Pons (tissue), 1 donor: ENCODE data around the gene PALM2AKAP2.
"Not testable (repeated sequence)": the region's sequence is repeated elsewhere in the genome, so short reads cannot be mapped to it uniquely, and the experiment has no call there.

Source experiments
- DNase-seq: peaks from one replicate; pipeline ENCODE4 v3.0.0-alpha.2; 2016; ENCODE audit warnings: low spot score

The PALM2AKAP2 gene

DNA sequence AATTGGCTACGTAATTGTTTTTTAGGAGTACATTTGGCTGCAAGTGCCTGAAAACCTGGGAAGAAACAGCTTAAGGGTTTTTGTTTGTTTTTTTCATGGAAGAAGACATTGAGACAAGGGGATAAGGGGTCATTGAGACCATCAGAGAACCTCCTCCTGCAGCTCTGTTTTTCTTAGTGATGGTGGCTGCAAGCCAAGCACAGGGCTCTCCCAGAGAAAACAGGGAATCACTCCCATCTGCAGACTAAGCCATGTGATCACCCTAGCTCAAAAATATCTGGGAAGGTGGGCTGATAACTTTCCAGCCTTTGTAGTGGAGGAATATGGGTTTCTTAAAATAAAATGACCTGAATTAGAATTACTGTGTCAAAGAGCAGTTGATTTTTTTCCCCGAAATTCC lies 25.1 kb downstream of the PALM2AKAP2 start:
- no peak for DNase-seq

DNA sequence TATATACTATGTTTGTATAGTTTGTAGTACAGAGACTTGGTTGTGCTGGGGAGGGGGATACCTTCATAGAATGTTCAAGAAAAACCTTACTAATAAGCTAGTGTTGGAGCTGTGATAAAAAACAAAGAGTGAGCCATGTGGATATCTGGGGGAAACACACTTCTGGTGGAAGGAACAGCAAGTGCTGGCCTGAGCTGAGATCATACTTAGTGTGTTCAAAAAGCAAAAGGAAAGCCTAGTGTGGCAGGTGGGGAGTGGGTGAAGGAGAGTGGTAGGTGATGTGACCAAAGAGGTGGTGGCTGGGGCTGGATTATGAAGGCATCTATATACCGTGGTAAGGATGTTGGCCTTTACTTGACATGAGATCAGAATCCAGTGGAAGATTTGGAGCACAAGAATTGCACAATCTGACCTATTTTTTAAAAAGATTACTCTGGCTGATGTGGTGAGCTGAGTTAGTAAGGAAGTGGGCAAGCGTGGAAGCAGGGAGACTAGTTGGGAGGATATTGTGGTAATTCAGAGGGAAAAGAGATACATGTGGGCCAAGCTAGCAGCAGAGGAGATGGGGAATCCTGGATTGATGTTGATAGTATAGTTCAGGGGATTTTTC lies 26.6 kb downstream of the PALM2AKAP2 start:
- DNase-seq, result no peak

DNA sequence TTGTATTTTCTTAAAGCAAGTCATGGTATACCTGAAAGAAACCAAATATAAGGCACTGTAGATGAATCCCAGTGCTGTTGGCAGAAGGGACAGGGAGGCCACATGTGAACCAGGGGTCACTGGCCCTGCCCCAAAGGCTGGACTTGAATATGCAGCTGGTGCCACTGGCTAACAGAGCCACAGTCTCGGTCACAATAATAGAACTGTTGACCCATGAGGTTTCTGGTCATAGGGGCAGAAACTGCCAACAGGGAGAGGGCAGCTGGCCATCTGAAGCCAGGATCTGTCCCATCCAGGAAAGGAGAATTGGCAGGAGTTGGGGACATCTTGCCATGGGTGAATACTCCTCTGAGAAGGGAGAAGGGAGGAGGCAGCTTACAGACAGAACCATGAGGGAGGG lies 31.9 kb downstream of the PALM2AKAP2 start:
- DNase-seq, result peak; percentile 52

GRCh38 chr9:109812331-109812730 lies 32.3 kb downstream of the PALM2AKAP2 start:
- DNase-seq, result no peak

DNA sequence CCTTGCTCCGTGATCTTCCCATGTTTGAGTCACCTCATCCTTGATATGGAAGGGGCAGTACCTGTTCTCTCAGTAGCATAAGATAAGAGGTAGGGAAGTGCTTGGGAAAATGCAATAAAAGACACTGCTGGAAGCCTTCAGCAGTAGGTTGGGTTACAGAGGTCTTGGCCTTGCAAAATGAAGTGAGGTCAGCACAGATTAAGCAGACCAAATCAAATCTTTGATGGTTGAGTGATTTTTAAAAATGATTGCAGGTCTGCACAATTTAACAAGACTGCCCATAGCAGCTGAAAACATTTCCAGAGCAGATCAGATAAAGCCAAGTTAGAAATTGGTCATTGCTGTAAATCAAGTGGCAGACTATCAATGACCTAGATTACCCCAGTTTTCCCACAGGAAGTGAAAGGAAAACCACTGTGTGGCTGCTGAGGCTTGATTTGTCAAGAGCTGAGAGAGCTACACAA lies 32.9 kb downstream of the PALM2AKAP2 start:
- no peak for DNase-seq

GRCh38 chr9:109813303-109813702 lies 33.3 kb downstream of the PALM2AKAP2 start:
- no peak for DNase-seq

DNA sequence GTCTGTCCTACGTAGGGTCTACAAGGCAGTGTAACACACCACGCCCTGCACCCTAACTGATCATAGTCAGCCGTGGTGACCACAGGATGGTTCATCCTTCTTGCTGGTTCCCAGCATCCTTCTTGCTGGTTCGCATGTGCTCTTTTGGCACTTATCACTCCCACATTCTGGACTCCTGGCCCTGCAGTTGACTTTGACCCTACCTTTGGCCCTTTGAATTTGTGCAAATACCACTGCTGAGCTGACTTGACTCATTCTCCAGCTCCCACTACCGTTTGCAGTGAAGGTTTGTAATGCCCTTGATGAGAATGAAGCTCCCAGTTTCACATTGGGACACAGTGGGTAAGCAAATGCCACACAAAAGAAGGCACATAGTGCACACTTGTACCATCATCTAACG lies 33.8 kb downstream of the PALM2AKAP2 start:
- DNase-seq, result no peak

DNA sequence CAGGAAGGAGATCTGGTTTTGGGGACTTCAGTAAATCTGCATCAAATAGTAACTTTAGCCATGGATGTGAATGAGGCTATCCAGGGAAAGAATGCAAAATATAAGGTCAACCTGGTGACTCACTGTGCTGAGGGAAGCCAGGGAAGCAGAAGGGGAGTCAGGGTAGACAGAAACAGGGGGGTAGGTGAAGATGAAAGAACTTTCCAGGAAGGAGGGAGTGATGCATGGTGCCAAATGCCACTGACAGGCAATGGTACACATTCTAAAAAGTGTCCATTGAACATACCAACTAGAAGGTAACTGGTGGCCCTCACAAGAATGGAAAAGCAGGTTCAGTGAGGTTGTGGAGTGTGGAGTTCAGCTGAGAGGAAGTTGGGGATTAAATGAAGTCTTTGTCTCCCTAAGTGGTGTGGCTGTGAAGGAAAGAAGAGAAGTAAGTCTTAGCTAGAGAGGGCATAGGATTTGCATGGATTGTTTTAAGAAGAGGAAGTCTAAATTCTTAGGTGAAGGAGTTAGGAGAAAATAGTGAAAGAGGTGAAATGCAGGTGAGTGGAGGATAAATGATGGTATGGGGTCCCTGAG lies 35.5 kb downstream of the PALM2AKAP2 start:
- no peak for DNase-seq

DNA sequence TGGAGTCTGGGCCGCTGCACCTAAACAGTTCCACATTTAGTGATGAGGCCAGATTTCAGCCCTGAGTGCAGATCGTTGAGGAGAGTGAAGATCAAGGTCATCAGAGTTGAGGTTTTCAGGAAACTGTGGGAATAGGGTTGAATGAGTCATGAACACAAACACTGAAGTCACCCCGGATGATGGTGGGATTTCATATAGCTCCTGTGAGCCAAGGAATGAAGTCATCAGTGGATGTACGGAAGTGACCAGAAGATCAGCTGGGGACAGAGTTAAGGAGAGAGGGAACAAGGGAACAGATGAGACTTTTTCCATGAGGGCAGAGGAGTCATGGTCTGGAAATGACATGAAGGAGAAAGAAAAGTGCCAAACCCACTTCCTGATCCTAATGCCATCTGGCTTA lies 36.5 kb downstream of the PALM2AKAP2 start:
- no peak for DNase-seq

DNA sequence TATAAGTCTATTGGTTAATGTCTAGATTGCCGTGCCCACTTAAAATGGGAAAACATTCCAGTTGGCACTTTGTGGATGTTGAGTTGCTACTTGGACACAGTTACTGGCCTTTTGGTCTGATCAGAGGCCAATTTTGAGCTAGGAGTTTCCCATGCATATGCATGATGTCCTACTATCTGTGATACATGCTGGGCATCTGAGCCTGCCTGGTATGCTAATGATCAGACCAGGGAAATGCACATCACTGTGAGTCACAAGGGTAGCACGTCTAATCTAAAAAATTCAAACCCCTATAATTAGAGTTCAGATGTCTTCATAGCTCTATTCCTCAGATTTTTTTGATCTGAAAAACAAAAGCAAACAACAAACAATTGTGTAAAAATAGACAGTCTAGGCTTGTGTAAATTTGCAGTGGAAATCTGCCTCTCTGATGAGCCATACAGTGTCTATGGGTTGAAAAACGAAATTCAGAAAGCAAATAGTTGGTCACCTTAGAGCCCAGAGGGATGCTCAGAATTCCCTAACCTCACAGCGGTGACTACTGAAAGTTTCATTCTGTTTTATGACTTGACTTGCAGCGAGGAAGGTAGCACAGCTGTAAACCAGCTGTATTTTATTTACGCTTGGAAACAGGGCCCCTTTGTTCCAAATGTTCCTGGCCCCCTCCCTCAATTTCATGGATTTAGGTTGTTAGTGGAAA lies 37.3 kb downstream of the PALM2AKAP2 start:
- peak; percentile 25 for DNase-seq

- peak; percentile 91 for DNase-seq
These were observed 38.0 kb downstream of the PALM2AKAP2 start for GRCh38 chr9:109817846-109818472.

DNA sequence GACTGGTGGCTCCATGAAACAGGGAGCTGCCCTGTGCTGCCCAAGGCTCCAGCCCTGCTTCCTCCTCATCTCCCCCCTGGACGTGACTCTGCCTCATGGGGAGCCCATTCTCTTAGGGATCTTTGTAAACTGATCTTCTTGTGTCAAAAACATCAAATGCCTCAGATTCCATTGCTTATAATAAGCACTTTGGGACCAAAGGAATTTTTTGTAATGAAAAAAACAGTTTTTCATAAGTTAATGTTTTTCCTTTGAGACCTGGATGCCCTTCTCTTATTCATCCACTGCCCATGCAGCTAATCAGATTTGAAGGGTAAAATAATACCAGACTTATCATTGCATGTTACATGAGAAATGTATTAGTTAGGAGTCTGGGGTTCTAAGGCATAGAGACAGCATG lies 41.7 kb downstream of the PALM2AKAP2 start:
- DNase-seq, result no peak

DNA sequence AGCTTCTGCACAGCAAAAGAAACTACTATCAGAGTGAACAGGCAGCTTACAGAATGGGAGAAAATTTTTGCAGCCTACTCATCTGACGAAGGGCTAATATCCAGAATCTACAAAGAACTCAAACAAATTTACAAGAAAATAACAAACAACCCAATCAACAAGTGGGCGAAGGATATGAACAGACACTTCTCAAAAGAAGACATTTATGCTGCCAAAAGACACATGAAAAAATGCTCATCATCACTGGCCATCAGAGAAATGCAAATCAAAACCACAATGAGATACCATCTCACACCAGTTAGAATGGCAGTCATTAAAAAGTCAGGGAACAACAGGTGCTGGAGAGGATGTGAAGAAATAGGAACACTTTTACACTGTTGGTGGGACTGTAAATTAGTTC lies 45.4 kb downstream of the PALM2AKAP2 start:
- DNase-seq, result not testable (repeated sequence)

DNA sequence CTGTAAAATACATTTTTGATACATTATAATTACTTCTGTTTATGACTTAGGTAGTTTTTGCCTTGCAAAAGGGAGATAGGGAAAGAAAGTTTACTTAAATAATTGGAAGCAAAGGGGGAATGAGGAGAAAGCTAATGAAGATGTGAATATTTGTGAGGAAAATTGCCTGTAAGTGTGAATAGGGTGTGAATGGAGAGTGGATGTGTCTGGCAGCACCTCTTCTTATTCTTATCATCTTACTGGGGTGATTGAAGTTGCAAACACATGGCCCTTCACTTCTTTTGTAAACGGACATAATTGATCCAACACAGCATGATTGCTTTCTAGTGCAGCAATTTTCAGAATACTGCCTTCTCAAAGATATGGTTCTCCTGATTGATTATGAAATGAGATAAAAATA lies 46.6 kb downstream of the PALM2AKAP2 start:
- no peak for DNase-seq

DNA sequence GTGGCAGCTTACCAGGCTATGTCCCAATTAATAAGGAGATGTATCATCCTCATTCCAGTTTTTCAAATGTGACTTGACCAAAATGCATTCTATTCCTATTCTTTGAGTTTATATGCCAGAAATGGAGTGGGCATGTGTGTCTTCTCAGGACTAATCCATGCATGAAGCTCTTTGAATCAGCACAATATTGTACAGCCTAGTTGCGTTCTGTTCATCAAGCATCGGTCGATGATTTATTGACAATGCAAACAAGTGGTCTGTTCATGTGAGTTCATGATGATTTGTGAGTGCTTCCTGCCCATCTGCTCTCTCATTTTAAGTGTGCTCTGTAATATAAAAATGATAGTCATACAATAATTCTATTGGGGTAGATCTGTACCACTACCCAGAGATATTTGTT lies 48.3 kb downstream of the PALM2AKAP2 start:
- DNase-seq, result no peak
